ENCODE results near the gene FANCM. TPM values are rescaled to one million over a fixed set of nuclear protein-coding genes. Genes with fewer than 3 reads are reported as not detected.

Gene FANCM
- total RNA-seq, 1 experiment from 2014 or later: 11.4 TPM

- H3K4me1 Mint-ChIP-seq (ENCODE audit: low read depth, unreplicated experiment): peaks cover 7% of the 10 kb centered on the region
- BruUV-seq (replicated peaks): no TSS peak
- H3K27ac Mint-ChIP-seq (ENCODE audit: unreplicated experiment): no peak overlapping the region
- intact Hi-C loops (cut with micrococcal nuclease; ENCODE audit: unreplicated experiment): no loop called here
- peak; percentile 17 for DNase-seq
- CTCF ChIA-PET: no interaction called here
- H3K36me3 Mint-ChIP-seq (ENCODE audit: insufficient read depth, unreplicated experiment): peaks cover 7% of the 10 kb centered on the region
- TF ChIP-seq CTCF (IDR thresholded peaks at IDR 0.05; ENCODE audit: unreplicated experiment): no peak
- no peak overlapping the region for H3K4me3 Mint-ChIP-seq (ENCODE audit: low read depth, unreplicated experiment)
- no peaks in the 10 kb centered on the region for H3K27me3 Mint-ChIP-seq (ENCODE audit: unreplicated experiment)
- H3K9me3 Mint-ChIP-seq (ENCODE audit: low read depth, unreplicated experiment): no peaks in the 10 kb centered on the region
Measured at GRCh38 chr14:45247427-45247826, 111.7 kb downstream of the FANCM start.

DNA sequence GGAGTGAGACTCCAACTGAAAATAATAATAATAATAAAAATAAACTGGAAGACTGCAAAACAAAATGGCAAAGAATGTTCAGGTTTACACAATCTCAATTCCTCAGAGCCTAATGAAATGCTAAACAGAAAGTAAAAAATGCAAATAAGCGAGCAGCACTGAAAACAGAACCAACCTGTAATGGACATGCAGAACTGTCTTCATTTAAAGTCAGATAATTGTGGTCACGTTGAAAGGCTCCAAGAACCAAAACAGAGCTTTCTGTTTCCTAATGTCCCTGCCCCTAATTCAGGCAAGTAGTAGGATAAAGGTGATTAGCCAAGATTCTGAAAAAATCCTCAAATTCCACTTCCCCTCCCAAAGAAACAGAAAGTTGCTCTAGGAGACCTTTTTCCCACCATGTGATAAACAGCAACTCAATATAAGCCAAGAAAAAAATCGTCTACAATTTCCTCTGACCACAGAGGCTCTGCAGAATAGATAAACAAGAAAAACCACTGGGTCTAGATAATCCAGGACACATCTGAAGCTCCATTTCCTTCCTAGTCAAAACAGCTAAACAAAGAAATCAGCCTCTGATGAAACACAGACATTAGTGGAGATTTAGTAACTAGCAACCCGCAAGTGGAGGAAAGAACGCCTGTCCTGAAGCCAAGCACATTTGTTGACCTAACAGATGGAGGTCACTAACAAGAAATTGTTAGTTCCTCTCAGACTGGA lies 114.3 kb downstream of the FANCM start:
- CTCF ChIA-PET: no interaction called here
- H3K27me3 Mint-ChIP-seq (ENCODE audit: unreplicated experiment): no peaks in the 10 kb centered on the region
- H3K36me3 Mint-ChIP-seq (ENCODE audit: insufficient read depth, unreplicated experiment): peaks cover 27% of the 10 kb centered on the region
- H3K9me3 Mint-ChIP-seq (ENCODE audit: low read depth, unreplicated experiment): no peaks in the 10 kb centered on the region
- no peak overlapping the region for H3K27ac Mint-ChIP-seq (ENCODE audit: unreplicated experiment)
- peaks cover 7% of the 10 kb centered on the region for H3K4me1 Mint-ChIP-seq (ENCODE audit: low read depth, unreplicated experiment)
- no TSS peak for BruUV-seq (replicated peaks)
- intact Hi-C loops (cut with micrococcal nuclease; ENCODE audit: unreplicated experiment): loop anchor here (5.0 kb wide), 2 partner anchors 118 to 338 kb away; partner anchors contain the start of gene FKBP3
- DNase-seq: no peak
- H3K4me3 Mint-ChIP-seq (ENCODE audit: low read depth, unreplicated experiment): peak overlapping the region; percentile 22
- no peak for TF ChIP-seq CTCF (IDR thresholded peaks at IDR 0.05; ENCODE audit: unreplicated experiment)

Other genes starting within 250 kb of the FANCM start
- 10.1 and 10.7 TPM in 2 replicates for gene KLHL28, start 174.0 kb upstream of the FANCM start, total RNA-seq (2022)
- 15.1 TPM in 2 replicates for gene TOGARAM1, start 173.7 kb upstream of the FANCM start, total RNA-seq (2022)
- gene PRPF39, start 51.8 kb upstream of the FANCM start, total RNA-seq (2022): 34.2 and 35.8 TPM in 2 replicates
- 68.9 and 72.8 TPM in 2 replicates for gene FKBP3, start 1.4 kb upstream of the FANCM start, total RNA-seq (2022)
- 37.7 and 47.4 TPM in 2 replicates for gene MIS18BP1, start 117.3 kb downstream of the FANCM start, total RNA-seq (2022)

All from Calu3 (cell line).